HG02973 (cell line): ENCODE data around the gene NSUN2.
"Not testable (repeated sequence)": the region's sequence is repeated elsewhere in the genome, so short reads cannot be mapped to it uniquely, and the experiment has no call there.

Experiments
- ATAC-seq: cut with Tn5 transposase; IDR thresholded peaks from one replicate; pipeline ENCODE4 v1.9.1; 2021; ENCODE audit warnings: moderate library complexity; ENCODE audit not compliant: unreplicated experiment

The NSUN2 gene

DNA sequence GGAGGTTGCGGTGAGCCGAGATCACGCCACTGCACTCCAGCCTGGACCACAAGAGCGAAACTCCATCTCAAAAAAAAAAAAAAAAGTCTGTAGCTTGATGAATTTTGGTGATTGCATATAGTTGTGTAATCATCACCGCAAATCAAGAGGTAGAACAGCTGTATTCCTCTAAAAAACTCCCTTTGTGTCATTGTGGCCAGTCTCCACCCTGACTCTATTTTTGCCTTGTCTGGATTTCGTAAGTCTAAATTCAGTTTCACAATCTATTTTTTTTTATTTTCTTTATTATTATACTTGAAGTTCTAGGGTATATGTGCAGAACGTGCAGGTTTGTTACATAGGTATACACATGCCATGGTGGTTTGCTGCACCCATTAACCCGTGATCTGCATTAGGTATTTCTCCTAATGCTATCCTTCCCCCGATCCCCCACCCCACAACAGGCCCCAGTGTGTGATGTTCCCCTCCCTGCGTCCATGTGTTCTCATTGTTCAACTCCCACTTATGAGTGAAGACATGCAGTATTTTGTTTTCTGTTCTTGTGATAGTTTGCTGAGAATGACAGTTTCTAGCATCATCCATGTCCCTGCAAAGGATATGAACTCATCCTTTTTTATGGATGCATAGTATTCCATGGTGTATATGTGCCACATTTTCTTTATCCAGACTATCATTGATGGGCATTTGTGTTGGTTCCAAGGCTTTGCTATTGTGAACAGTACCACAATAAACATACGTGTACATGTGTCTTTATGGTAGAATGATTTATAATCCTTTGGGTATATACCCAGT, 12.9 kb upstream of the NSUN2 start:
- ATAC-seq, result not testable (repeated sequence)

DNA sequence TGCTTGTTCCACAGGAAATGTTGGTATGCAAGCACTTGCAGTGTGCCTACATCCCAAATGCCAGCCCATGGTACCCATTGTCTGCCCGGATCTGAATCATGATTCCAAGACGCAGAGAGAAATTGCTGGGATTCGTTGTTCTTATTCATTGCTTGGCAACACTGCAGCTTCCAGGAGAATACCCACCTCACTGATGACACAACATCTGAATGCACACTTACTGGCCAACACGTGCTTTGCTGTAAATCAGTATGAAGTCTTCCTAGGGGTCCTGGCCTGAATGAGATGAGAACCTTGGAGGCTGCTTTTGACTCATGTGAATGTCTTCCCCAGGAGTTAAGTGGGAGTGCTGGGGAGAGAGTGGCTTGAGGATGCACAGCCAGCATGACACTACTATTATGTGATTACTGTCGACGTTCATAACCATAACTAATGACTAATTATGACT, 12.0 kb upstream of the NSUN2 start:
- ATAC-seq, result no peak

- no peak for ATAC-seq
Measured at GRCh38 chr5:6642655-6643054, 9.8 kb upstream of the NSUN2 start.

DNA sequence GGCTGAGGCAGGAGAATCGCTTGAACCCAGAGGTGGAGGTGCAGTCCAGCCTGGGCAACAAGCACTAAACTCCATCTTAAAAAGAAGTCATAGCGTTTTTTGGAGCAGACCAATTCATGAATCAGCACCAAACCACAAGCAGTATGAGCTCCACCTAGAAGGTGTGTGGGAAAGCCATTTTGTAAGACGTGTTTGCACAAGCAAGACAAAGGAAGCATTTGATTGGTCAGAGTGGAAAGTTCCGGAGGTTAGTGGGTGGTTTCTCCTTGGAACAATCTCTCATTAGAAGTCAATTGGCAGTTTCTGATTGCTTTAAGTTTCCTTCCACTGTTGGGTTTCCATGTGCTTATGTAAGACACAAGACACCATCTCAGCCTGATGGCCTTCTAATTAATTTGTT, 5.4 kb upstream of the NSUN2 start:
- ATAC-seq, result no peak

DNA sequence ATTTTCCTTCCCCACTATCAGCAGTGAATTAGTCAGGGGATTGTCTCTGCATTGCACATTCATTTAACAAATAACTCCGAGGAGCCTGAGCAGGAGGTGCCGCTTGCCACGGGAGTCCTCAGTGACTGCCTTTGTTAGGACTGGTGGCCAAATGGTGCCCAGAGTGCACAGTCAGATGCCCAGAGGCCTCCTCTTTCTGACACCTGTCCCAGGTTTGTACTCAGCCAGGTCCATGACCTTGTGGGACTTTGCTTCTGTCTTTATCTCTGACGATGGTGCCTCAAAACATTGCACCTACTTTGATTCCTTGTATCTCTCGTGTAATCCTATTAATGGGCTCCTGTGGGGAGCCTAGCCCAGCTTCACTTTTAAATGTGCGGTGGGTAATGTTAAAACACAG, 4.7 kb upstream of the NSUN2 start:
- no peak for ATAC-seq

DNA sequence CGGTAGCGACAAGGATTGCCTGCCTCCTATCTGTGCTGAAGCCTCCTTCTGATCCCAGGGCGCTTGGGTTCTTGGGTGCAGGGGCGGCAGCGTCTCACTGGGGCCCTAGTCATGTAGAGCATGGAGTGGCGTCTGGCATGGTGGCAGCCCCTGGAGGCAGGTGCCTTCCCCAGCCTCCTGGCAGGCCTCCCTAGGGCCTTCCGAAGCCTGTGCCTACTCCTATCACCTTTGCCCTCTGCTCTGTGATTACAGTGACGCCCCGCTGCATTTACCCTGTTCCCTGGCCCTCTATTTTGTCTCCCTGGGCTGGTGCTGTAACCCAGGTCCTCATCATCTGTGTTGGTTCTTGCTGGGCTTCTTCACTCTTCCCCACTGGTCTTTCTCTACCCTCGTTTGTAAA, 4.2 kb upstream of the NSUN2 start:
- ATAC-seq, result no peak

- ATAC-seq, result no peak
Measured at GRCh38 chr5:6636293-6636692, 3.4 kb upstream of the NSUN2 start.

DNA sequence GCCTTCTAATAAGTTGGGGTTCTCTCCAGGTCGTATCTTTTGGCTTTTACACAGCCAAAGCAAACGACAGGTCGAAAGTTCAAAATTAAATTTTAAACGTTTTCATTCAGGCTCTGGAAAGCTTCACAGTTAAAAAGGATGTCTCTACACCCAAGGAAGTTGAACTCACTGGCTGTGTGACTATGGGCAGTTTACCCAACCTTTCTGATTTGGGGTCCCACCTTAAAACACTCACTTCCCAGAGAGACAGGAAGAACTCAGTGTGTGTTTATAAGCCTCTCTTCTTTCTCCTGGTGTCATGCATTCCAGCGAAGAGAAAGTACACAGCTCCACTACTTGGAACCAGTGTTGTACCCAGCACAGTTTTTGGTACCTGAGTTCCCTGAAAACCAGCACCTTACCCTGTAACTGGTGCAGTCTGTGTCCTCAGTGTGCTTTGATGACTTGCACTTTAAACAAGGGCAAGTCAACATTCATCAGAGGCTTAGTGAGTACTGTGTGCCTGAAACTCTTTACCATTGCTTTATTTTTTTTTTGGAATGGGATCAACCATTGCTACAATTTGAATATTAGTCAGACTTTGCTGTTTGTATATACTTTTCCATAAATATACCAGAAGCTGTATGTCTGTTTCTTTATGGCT, 2.1 kb upstream of the NSUN2 start:
- ATAC-seq, result no peak

- no peak for ATAC-seq
Measured at GRCh38 chr5:6634306-6634705, 1.5 kb upstream of the NSUN2 start.

DNA sequence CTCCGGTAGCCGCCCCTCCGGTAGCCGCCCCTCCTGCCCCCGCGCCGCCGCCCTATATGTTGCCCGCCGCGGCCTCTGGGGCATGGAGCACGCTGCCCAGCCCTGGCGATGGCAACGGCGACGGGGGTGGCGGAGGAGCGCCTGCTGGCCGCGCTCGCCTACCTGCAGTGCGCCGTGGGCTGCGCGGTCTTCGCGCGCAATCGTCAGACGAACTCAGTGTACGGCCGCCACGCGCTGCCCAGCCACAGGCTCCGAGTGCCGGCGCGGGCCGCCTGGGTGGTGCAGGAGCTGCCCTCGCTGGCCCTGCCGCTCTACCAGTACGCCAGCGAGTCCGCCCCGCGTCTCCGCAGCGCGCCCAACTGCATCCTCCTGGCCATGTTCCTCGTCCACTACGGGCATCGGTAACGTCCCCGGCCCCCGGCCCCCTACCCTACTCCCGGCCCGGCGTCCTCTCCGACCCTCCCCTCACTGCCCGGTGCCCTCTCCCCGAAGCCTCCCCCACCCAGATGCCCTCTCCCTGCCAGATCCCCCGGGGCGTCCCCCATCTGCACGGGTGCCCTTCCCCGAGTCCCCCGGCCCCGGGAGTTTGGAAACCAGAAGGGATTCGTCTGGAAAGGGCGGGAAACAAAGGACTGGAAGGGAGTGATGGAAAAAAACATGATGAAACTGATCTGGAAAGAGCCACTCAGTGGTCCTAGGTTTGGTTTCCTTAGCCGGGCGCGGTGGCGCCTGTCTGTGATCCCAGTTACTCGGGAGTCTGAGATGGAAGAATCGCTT, 813 bp upstream of the NSUN2 start:
- peak; percentile 45 for ATAC-seq

GRCh38 chr5:6632324-6632887, 438 bp downstream of the NSUN2 start:
- peak; percentile 29 for ATAC-seq

DNA sequence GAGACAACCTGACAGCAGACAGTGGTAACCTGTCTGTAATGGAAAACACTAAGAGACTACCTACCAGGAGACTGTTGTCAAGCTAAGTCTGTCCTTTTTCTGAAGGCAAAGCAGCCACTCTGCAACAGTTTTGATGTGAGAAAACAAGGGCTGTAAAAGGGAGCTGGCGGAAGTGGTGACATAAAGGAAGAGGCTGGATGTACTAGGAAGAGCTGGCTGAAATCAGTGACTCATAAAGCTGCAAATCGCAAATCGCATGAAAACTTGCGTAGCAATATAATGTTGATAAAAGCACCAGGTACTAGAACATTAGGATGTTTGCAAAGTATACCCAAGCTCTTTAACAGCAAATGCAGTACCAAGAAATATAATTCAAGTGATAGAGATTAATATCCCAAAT, 1.4 kb downstream of the NSUN2 start:
- no peak for ATAC-seq

- no peak for ATAC-seq
Measured at GRCh38 chr5:6626508-6626907, 6.3 kb downstream of the NSUN2 start.

- ATAC-seq, result no peak
Measured at GRCh38 chr5:6623941-6624340, 8.9 kb downstream of the NSUN2 start.

- no peak for ATAC-seq
Measured at GRCh38 chr5:6623228-6623627, 9.6 kb downstream of the NSUN2 start.

DNA sequence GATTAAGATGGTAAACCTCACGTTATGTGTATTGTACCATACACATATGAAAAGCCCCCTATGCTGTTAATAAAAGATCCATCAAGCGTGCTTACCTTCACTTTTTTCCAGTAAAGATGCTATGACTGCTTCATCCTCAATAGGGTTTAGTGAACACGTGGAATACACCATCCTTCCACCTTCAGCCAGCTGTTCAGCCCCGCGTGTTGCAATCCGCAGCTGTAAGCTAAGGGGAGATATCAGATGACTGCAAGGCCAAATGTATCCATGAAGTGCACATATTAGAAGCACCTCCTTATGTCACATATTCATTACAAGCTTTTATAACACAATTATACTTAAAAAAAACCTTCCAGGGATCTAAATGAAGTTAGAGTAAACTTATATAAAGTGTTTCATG, 16.2 kb downstream of the NSUN2 start:
- ATAC-seq, result no peak

- ATAC-seq, result no peak
Measured at GRCh38 chr5:6615034-6615815, 17.6 kb downstream of the NSUN2 start.

- no peak for ATAC-seq
Measured at GRCh38 chr5:6611334-6612256, 21.2 kb downstream of the NSUN2 start.

- ATAC-seq, result no peak
Measured at GRCh38 chr5:6608016-6608415, 24.8 kb downstream of the NSUN2 start.

- no peak for ATAC-seq
Measured at GRCh38 chr5:6607559-6607936, 25.3 kb downstream of the NSUN2 start.
